Uterus (tissue), 2 donors: Measurements from ENCODE around the gene KRCC1.

Experiments
- CTCF ChIP-seq, 4 experiments: fragments of 200-600 bp in 2 of 4; fragments of 450-650 bp in 2 of 4; sonication (generic) in 2 of 4; IDR thresholded peaks; one replicate each; pipeline ENCODE4 v1.5.1; 2016 to 2019; ENCODE audit warnings: antibody characterized with exemption in 4 of 4, mild to moderate bottlenecking in 2 of 4, moderate library complexity in 1 of 4
- POLR2A ChIP-seq, 2 donors: fragments of 450-650 bp; IDR thresholded peaks; one replicate each; pipeline ENCODE4 v1.6.1; 2016; ENCODE audit warnings: antibody characterized with exemption in 2 of 2, mild to moderate bottlenecking in 1 of 2, moderate library complexity in 1 of 2

DNA sequence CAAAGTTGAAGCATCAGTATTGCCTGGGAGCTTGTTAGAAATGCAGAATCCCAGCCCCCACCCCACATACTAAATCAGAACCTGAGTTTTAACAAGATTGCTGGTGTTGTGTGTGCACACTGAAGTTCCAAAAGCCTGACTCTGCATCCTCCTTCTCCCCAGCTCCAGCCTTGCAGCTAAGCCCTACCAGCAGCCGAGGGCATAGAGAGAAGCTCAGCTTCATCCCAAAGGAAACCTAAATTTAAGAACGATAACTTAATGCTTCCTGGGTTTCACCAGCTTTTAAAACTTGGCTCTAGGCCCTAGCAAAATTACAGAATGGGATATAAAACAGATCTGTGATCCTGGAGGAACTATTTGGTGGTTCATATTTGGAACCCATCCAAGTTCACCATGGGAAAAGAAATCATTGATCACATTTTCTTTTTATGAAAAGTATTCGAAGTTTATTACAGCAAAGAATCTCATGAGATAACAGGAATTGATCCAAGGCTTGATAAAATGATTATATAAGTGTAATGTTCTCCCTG is 23.1 kb upstream of the KRCC1 start:
- TF ChIP-seq CTCF (IDR thresholded peaks at IDR 0.05), result no peak
- TF ChIP-seq POLR2A (IDR thresholded peaks at IDR 0.05), result no peak
